Measurements from ENCODE around the gene PITRM1.

GRCh38 chr10:3126741-3127346 lies 45.7 kb downstream of the PITRM1 start:
- TF ChIP-seq EZH2phosphoT487 (IDR thresholded peaks at IDR 0.05; ENCODE audit: insufficient read depth, low read depth) (no peak), EZH2 (IDR thresholded peaks at IDR 0.05; ENCODE audit: insufficient read depth, poor library complexity, severe bottlenecking) (no peak)
